Fibroblast of pulmonary artery (primary cell): ENCODE measurements around the gene YPEL1.

ENCODE experiments used
- DNase-seq: peaks from one replicate; pipeline ENCODE4 v3.0.0-alpha.2; 2010; ENCODE audit warnings: low read depth
- H3K4me3 ChIP-seq: replicated peaks from 2 replicates; pipeline ENCODE4 v1.5.1; 2011; ENCODE audit warnings: low read depth, mild to moderate bottlenecking, control low read depth, low read length, moderate library complexity
- CTCF ChIP-seq: IDR thresholded peaks from 2 replicates; pipeline ENCODE4 v1.5.1; 2011; ENCODE audit warnings: mild to moderate bottlenecking, control low read depth, low read length, inconsistent platforms; ENCODE audit errors: missing control alignments

Gene YPEL1

DNA sequence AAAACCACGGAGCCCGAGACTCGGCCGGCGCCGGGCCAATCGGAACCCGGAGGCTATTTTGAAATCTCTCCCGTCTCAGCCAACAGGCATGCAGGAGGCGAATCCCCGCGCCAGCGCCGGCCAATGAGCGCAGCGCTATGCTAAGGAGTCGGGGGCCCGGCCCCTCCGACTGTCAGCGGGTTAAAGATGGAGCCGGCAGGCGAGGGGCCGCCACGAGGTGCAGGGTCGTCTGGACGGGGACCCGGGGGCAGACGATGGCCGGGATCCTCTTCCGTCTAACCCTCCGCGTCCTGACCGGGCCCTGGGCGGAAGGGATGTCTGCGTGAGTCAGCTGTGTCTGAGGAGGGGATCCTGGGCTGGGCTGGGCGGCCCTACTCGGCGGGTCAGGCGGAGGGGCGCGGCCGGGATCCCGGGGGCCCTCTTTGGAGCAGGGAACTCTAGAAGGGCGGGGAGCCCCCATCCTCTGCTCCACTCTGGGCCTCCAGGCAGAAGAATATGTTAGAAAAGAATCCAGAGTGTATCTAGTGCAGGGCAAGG lies 83.5 kb downstream of the YPEL1 start:
- peak overlapping the region; percentile 73 for H3K4me3 ChIP-seq
- TF ChIP-seq CTCF: no peak
- peak; percentile 85 for DNase-seq

- TF ChIP-seq CTCF: no peak
- DNase-seq: no peak
- peak overlapping the region; percentile 73 for H3K4me3 ChIP-seq
Measured at GRCh38 chr22:21651521-21652009, 84.0 kb downstream of the YPEL1 start.

DNA sequence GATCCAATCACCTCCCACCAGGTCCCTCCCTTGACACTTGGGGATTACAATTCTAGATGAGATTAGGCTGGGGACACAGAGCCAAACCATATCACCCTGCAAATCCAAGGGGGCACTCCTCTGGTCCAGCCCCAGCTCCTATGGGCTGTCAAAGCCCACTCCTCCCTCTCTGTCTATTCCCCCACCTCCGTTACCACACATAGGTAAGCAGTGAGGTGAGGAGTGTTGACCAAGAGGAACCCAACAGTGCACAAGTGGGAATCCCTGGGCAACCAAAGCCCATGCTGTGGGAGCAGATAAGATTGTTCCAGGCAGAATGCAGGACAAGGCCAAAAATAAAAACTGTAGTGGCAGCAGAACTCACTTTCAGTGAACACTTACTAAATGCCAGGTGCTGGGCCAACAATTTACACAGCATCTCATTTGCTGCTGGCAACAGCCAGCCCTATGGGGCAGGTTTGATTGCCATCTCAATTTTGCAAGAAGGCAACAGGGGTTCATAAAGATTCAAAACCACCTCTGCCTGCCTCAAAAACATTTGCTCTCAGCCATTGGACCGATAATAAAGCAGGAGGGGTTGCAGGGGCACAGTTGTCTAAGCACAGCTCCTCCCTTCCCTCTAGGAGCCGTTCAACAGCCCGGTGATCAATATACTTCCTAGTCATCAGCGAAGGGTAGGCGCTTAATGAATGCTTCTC lies 84.6 kb downstream of the YPEL1 start:
- TF ChIP-seq CTCF: no peak
- DNase-seq: no peak
- peak overlapping the region; percentile 73 for H3K4me3 ChIP-seq

DNA sequence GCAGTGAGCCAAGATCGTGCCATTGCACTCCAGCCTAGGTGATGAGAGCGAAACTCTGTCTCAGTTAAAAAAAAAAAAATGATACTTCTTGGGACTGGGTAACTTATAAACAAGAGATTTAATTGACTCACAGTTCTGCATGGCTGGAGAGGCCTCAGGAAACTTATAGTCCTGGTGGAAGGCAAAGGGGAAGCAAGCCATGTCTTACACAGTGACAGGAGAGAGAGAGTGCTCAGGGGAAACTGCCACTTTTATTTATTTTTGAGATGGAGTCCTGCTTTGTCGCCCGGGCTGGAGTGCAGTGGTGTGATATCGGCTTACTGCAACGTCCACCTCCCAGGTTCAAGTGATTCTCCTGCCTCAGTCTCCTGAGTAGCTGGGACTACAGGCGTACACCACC lies 85.3 kb downstream of the YPEL1 start:
- no peak for DNase-seq
- no peak for TF ChIP-seq CTCF
- H3K4me3 ChIP-seq: no peak overlapping the region
